Measurements from ENCODE around the gene NEU2.

Gene NEU2

GRCh38 chr2:233076749-233077148 is 44.3 kb downstream of the NEU2 start:
- no peak for DNase-seq (ENCODE audit: low read depth, low spot score)

- DNase-seq (ENCODE audit: low read depth, low spot score), result no peak
These were observed 47.0 kb downstream of the NEU2 start for GRCh38 chr2:233079473-233079877.

- no peak for DNase-seq (ENCODE audit: low read depth, low spot score)
These were observed 47.7 kb downstream of the NEU2 start for GRCh38 chr2:233079953-233080835.

- DNase-seq (ENCODE audit: low read depth, low spot score), result no peak
These were observed 48.4 kb downstream of the NEU2 start for GRCh38 chr2:233080836-233081229.

- no peak for DNase-seq (ENCODE audit: low read depth, low spot score)
These were observed 48.8 kb downstream of the NEU2 start for GRCh38 chr2:233081232-233081730.

GRCh38 chr2:233081731-233082221 is 49.3 kb downstream of the NEU2 start:
- no peak for DNase-seq (ENCODE audit: low read depth, low spot score)

- DNase-seq (ENCODE audit: low read depth, low spot score), result no peak
These were observed 49.9 kb downstream of the NEU2 start for GRCh38 chr2:233082222-233082930.

- DNase-seq (ENCODE audit: low read depth, low spot score), result no peak
These were observed 50.7 kb downstream of the NEU2 start for GRCh38 chr2:233082931-233083755.

- DNase-seq (ENCODE audit: low read depth, low spot score), result no peak
These were observed 51.3 kb downstream of the NEU2 start for GRCh38 chr2:233083782-233084181.

GRCh38 chr2:233084488-233084887 is 52.0 kb downstream of the NEU2 start:
- no peak for DNase-seq (ENCODE audit: low read depth, low spot score)

Measured in smooth muscle cell of the brain vasculature (primary cell).